ENCODE measurements around the gene RUNX1. TPM values are rescaled to one million over a fixed set of nuclear protein-coding genes. Genes with fewer than 3 reads are reported as not detected.

The RUNX1 gene
- total RNA-seq, 1 donor from 2014 or later, result 0.47 TPM

GRCh38 chr21:34791776-34792503 lies 257.2 kb downstream of the RUNX1 start:
- no peak for TF ChIP-seq CTCF (IDR thresholded peaks at IDR 0.05; ENCODE audit: partially characterized antibody, unreplicated experiment)
- no peaks in the 10 kb centered on the region for H3K36me3 Mint-ChIP-seq (ENCODE audit: unreplicated experiment)
- H3K27ac Mint-ChIP-seq (ENCODE audit: unreplicated experiment), result no peak overlapping the region
- no peak overlapping the region for H3K4me3 Mint-ChIP-seq (ENCODE audit: unreplicated experiment)
- DNase-seq, result no peak
- no peaks in the 10 kb centered on the region for H3K4me1 Mint-ChIP-seq (ENCODE audit: low read depth, unreplicated experiment)
- H3K27me3 Mint-ChIP-seq (ENCODE audit: unreplicated experiment), result peaks cover 3% of the 10 kb centered on the region
- H3K9me3 Mint-ChIP-seq (ENCODE audit: unreplicated experiment), result no peaks in the 10 kb centered on the region

- Mint-ChIP-seq H3K36me3 (ENCODE audit: unreplicated experiment) (no peaks in the 10 kb centered on the region), H3K4me1 (ENCODE audit: low read depth, unreplicated experiment) (no peaks in the 10 kb centered on the region), H3K9me3 (ENCODE audit: unreplicated experiment) (no peaks in the 10 kb centered on the region), H3K27ac (ENCODE audit: unreplicated experiment) (no peak overlapping the region), H3K27me3 (ENCODE audit: unreplicated experiment) (peaks cover 3% of the 10 kb centered on the region), H3K4me3 (ENCODE audit: unreplicated experiment) (no peak overlapping the region)
- no peak for DNase-seq
- TF ChIP-seq CTCF (IDR thresholded peaks at IDR 0.05; ENCODE audit: partially characterized antibody, unreplicated experiment), result no peak
Observed at GRCh38 chr21:34790834-34791233, 258.3 kb downstream of the RUNX1 start.

GRCh38 chr21:34790341-34790740 lies 258.8 kb downstream of the RUNX1 start:
- Mint-ChIP-seq H3K9me3 (ENCODE audit: unreplicated experiment) (no peaks in the 10 kb centered on the region), H3K4me1 (ENCODE audit: low read depth, unreplicated experiment) (no peaks in the 10 kb centered on the region), H3K27ac (ENCODE audit: unreplicated experiment) (no peak overlapping the region), H3K27me3 (ENCODE audit: unreplicated experiment) (peaks cover 3% of the 10 kb centered on the region), H3K4me3 (ENCODE audit: unreplicated experiment) (no peak overlapping the region), H3K36me3 (ENCODE audit: unreplicated experiment) (no peaks in the 10 kb centered on the region)
- no peak for DNase-seq
- TF ChIP-seq CTCF (IDR thresholded peaks at IDR 0.05; ENCODE audit: partially characterized antibody, unreplicated experiment), result no peak

- no peak for TF ChIP-seq CTCF (IDR thresholded peaks at IDR 0.05; ENCODE audit: partially characterized antibody, unreplicated experiment)
- Mint-ChIP-seq H3K36me3 (ENCODE audit: unreplicated experiment) (no peaks in the 10 kb centered on the region), H3K4me3 (ENCODE audit: unreplicated experiment) (no peak overlapping the region), H3K27me3 (ENCODE audit: unreplicated experiment) (peaks cover 4% of the 10 kb centered on the region), H3K4me1 (ENCODE audit: low read depth, unreplicated experiment) (no peaks in the 10 kb centered on the region), H3K27ac (ENCODE audit: unreplicated experiment) (no peak overlapping the region), H3K9me3 (ENCODE audit: unreplicated experiment) (no peaks in the 10 kb centered on the region)
- DNase-seq, result no peak
Observed at GRCh38 chr21:34788879-34789278, 260.2 kb downstream of the RUNX1 start.

DNA sequence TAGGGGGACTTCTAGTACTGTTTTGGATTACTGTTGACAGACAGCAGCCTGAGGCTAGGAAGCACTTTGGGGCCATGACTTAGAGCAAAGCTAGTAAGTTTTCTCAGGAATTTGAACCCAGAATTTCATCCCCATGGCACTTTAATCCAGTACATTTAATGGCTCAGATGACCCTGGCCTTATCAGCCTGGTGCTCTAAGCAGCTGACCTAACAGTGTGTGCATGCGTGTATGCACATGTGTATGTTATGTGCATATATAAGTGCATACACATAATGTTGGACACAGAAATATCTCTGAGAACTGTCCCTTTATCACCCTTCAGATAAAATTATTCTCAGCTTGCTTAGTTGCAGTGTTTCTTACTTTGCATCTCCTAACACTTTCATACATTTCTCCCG lies 265.3 kb downstream of the RUNX1 start:
- Mint-ChIP-seq H3K27me3 (ENCODE audit: unreplicated experiment) (peaks cover 2% of the 10 kb centered on the region), H3K27ac (ENCODE audit: unreplicated experiment) (no peak overlapping the region), H3K4me3 (ENCODE audit: unreplicated experiment) (no peak overlapping the region), H3K36me3 (ENCODE audit: unreplicated experiment) (no peaks in the 10 kb centered on the region), H3K9me3 (ENCODE audit: unreplicated experiment) (no peaks in the 10 kb centered on the region), H3K4me1 (ENCODE audit: low read depth, unreplicated experiment) (peaks cover 2% of the 10 kb centered on the region)
- no peak for TF ChIP-seq CTCF (IDR thresholded peaks at IDR 0.05; ENCODE audit: partially characterized antibody, unreplicated experiment)
- DNase-seq, result no peak

Data from glutamatergic neuron (in vitro differentiated cells).